Omental fat pad (tissue), 4 donors: ENCODE results near the gene PLA2G4B. TPM values are rescaled to one million over a fixed set of nuclear protein-coding genes. Genes with fewer than 3 reads are reported as not detected.

ENCODE experiments used
- ATAC-seq: fragments of 150-250 bp; one replicate; pipeline ENCODE4 v1.9.1; 2016; ENCODE audit warnings: mild to moderate bottlenecking, moderate library complexity; ENCODE audit not compliant: low FRiP score
- DNase-seq: peaks from one replicate; pipeline ENCODE4 v3.0.0-alpha.2; 2019; ENCODE audit warnings: low spot score
- CTCF ChIP-seq, 3 donors: fragments of 450-650 bp; IDR thresholded peaks; one replicate each; pipeline ENCODE4 v1.5.1; 2016 to 2017; ENCODE audit warnings: antibody characterized with exemption in 3 of 3, mild to moderate bottlenecking in 3 of 3, moderate library complexity in 2 of 3
- total RNA-seq, 4 donors: library from RNA; depleted of rRNA; stranded (reverse); fragments of >200 nt; gene quantifications; one replicate each; pipeline ENCODE4 v1.1.0, GENCODE V29; 2016

PLA2G4B gene
- total RNA-seq, 4 donors from 2014 or later, result 1.1 to 13.6 (median 2.3) TPM

GRCh38 chr15:41822471-41822870 lies 16.2 kb upstream of the PLA2G4B start:
- DNase-seq (no peak), ATAC-seq (no peak)

GRCh38 chr15:41822957-41823356 lies 15.7 kb upstream of the PLA2G4B start:
- no peak for TF ChIP-seq CTCF (IDR thresholded peaks at IDR 0.05)
- DNase-seq (no peak), ATAC-seq (no peak)

More at GRCh38 chr15:41822471-41822870, 16.2 kb upstream of the PLA2G4B start:
- no peak for TF ChIP-seq CTCF (IDR thresholded peaks at IDR 0.05)

- no peak for DNase-seq
- no peak for TF ChIP-seq CTCF (IDR thresholded peaks at IDR 0.05)
- no peak for ATAC-seq
Observed at GRCh38 chr15:41823502-41823901, 15.1 kb upstream of the PLA2G4B start.

- ATAC-seq, result no peak
- no peak for TF ChIP-seq CTCF (IDR thresholded peaks at IDR 0.05)
- DNase-seq, result no peak
Observed at GRCh38 chr15:41824062-41824745, 14.4 kb upstream of the PLA2G4B start.

GRCh38 chr15:41825145-41825544 lies 13.5 kb upstream of the PLA2G4B start:
- DNase-seq, result no peak
- no peak for ATAC-seq
- TF ChIP-seq CTCF (IDR thresholded peaks at IDR 0.05), result no peak

GRCh38 chr15:41825572-41826535 lies 12.8 kb upstream of the PLA2G4B start:
- no peak for TF ChIP-seq CTCF (IDR thresholded peaks at IDR 0.05)
- ATAC-seq (no peak), DNase-seq (no peak)
